SK-N-SH (cell line): ENCODE results near the gene MYORG. TPM values are rescaled to one million over a fixed set of nuclear protein-coding genes. Genes with fewer than 3 reads are reported as not detected.
A peak's percentile ranks its signal among the peaks of the same experiment; 100 is the strongest.

Source experiments
- CTCF ChIA-PET: fragments of 300-600, 350-600 bp; formaldehyde crosslinking; extraction: SDS; loops from one replicate; lab custom pipeline; 2021; lab: Yijun Ruan, JAX
- POLR2A ChIA-PET: fragments of 350-600 bp; sonication (Branson Sonifier 250); formaldehyde crosslinking; extraction: SDS; loops from one replicate; lab custom pipeline; 2020; ENCODE audit warnings: antibody characterized with exemption, inconsistent platforms; lab: Yijun Ruan, JAX
- DNase-seq: peaks from one replicate; pipeline ENCODE4 v3.0.0; 2012
- H2AFZ ChIP-seq: fragments of 200-600 bp; sonication (generic); 2 replicates; pipeline ENCODE4 v1.8.1; 2016; ENCODE audit warnings: antibody characterized with exemption, mild to moderate bottlenecking, low read depth
- H3F3A ChIP-seq: fragments of 200-600 bp; sonication (generic); replicated peaks from 2 replicates; pipeline ENCODE3; 2016; ENCODE audit warnings: antibody characterized with exemption, mild to moderate bottlenecking; ENCODE audit not compliant: insufficient read depth
- H3K27ac ChIP-seq, 2 experiments: fragments of 200-500 bp in 1 of 2; fragments of 200-600 bp in 1 of 2; sonication (Bioruptor generic) in 1 of 2; sonication (generic), shearing (Covaris generic) in 1 of 2; 2 replicates each; pipeline versions ENCODE4 v1.5.1 to v1.6.1; 2014 to 2016; ENCODE audit warnings: low read depth in 2 of 2, inconsistent platforms in 1 of 2, low read length in 1 of 2, mild to moderate bottlenecking in 1 of 2, mixed read lengths in 1 of 2
- H3K27me3 ChIP-seq: fragments of 200-600 bp; sonication (generic), shearing (Covaris generic); 2 replicates; pipeline ENCODE4 v1.6.1; 2016; ENCODE audit warnings: mixed run types; ENCODE audit not compliant: insufficient read depth
- H3K36me3 ChIP-seq, 2 experiments: fragments of 200-500 bp in 1 of 2; fragments of 200-600 bp in 1 of 2; sonication (Bioruptor generic) in 1 of 2; sonication (generic) in 1 of 2; replicated peaks in 1 of 2; 2 replicates each; pipeline versions ENCODE3 to v1.5.1; 2014 to 2016; ENCODE audit warnings: low read length in 1 of 2, mild to moderate bottlenecking in 1 of 2; ENCODE audit not compliant: insufficient read depth in 2 of 2, control insufficient read depth in 1 of 2
- H3K4me1 ChIP-seq, 2 experiments: fragments of 200-500 bp in 1 of 2; fragments of 200-600 bp in 1 of 2; sonication (Bioruptor generic) in 1 of 2; sonication (generic), shearing (Covaris generic) in 1 of 2; 2 replicates each; pipeline versions ENCODE4 v1.5.1 to v1.6.1; 2014 to 2016; ENCODE audit warnings: low read depth in 1 of 2, low read length in 1 of 2, mixed run types in 1 of 2; ENCODE audit not compliant: insufficient read depth in 2 of 2, control insufficient read depth in 1 of 2
- H3K4me2 ChIP-seq: fragments of 200-600 bp; sonication (generic), shearing (Covaris generic); 2 replicates; pipeline ENCODE4 v1.6.1; 2017; ENCODE audit warnings: mixed run types
- H3K4me3 ChIP-seq, 2 experiments: fragments of 200-500 bp in 1 of 2; fragments of 200-600 bp in 1 of 2; sonication (Bioruptor generic) in 1 of 2; sonication (generic), shearing (Covaris generic) in 1 of 2; 2 replicates each; pipeline versions ENCODE4 v1.5.1 to v1.8.1; 2014 to 2016; ENCODE audit warnings: low read depth in 2 of 2, inconsistent platforms in 1 of 2, low read length in 1 of 2, mild to moderate bottlenecking in 1 of 2, mixed read lengths in 1 of 2, moderate library complexity in 1 of 2
- H3K79me2 ChIP-seq: fragments of 200-600 bp; sonication (generic); 2 replicates; pipeline ENCODE4 v1.8.1; 2017; ENCODE audit warnings: mild to moderate bottlenecking; ENCODE audit not compliant: insufficient read depth
- H3K9ac ChIP-seq: fragments of 200-600 bp; sonication (generic); 2 replicates; pipeline ENCODE4 v1.6.1; 2017; ENCODE audit warnings: mixed run types
- H3K9me2 ChIP-seq: fragments of 200-600 bp; sonication (generic); 2 replicates; pipeline ENCODE4 v1.6.1; 2017; ENCODE audit warnings: mixed run types
- H3K9me3 ChIP-seq: fragments of 200-600 bp; sonication (generic); 2 replicates; pipeline ENCODE4 v1.6.1; 2017; ENCODE audit warnings: mixed run types, mild to moderate bottlenecking, moderate library complexity
- H4K20me1 ChIP-seq: fragments of 200-600 bp; sonication (generic); 2 replicates; pipeline ENCODE4 v1.6.1; 2017; ENCODE audit warnings: mild to moderate bottlenecking, mixed run types; ENCODE audit not compliant: insufficient read depth
- ELF1 ChIP-seq: IDR thresholded peaks from 2 replicates; pipeline ENCODE4 v1.4.0; 2012
- EP300 ChIP-seq, 2 experiments: IDR thresholded peaks; 2 replicates each; pipeline versions ENCODE4 v1.4.0 to v1.6.1; 2012; ENCODE audit warnings: borderline replicate concordance in 1 of 2, low read depth in 1 of 2, low read length in 1 of 2
- EZH2phosphoT487 ChIP-seq: fragments of 200-600 bp; sonication (generic); IDR thresholded peaks from 2 replicates; pipeline ENCODE4 v1.6.1; 2017; ENCODE audit warnings: low read depth, mixed run types, mild to moderate bottlenecking, antibody characterized with exemption, moderate library complexity, borderline replicate concordance
- FOXJ3 ChIP-seq: sonication (generic); formaldehyde crosslinking; IDR thresholded peaks from 2 replicates; pipeline ENCODE4 v1.5.1; 2020; ENCODE audit warnings: mild to moderate bottlenecking, missing genetic modification reagents
- FOXM1 ChIP-seq: IDR thresholded peaks from 2 replicates; pipeline ENCODE4 v1.4.0; 2012; ENCODE audit warnings: low read depth, mild to moderate bottlenecking
- GABPA ChIP-seq: IDR thresholded peaks from 2 replicates; pipeline ENCODE4 v1.4.0; 2012; ENCODE audit warnings: low read depth, mild to moderate bottlenecking
- GATA2 ChIP-seq: sonication (generic); formaldehyde crosslinking; IDR thresholded peaks from 2 replicates; pipeline ENCODE4 v1.5.0; 2020; ENCODE audit warnings: mild to moderate bottlenecking, missing genetic modification reagents
- MEF2A ChIP-seq: IDR thresholded peaks from 2 replicates; pipeline ENCODE4 v1.4.0; 2012; ENCODE audit warnings: low read depth, borderline replicate concordance
- NFIC ChIP-seq: IDR thresholded peaks from 2 replicates; pipeline ENCODE4 v1.4.0; 2012; ENCODE audit warnings: borderline replicate concordance
- TAF1 ChIP-seq: IDR thresholded peaks from 2 replicates; pipeline ENCODE4 v1.6.1; 2012; ENCODE audit warnings: low read depth, mild to moderate bottlenecking, low read length, moderate library complexity, borderline replicate concordance
- YY1 ChIP-seq: IDR thresholded peaks from 2 replicates; pipeline ENCODE4 v1.4.0; 2012; ENCODE audit warnings: low read depth, mild to moderate bottlenecking
- WGBS: methylation state at CpG from one replicate; pipeline ENCODE4 v1.1.6; 2017; ENCODE audit warnings: low lambda C conversion rate; 5-methylcytosine and 5-hydroxymethylcytosine counted together
- polyA plus RNA-seq, 3 experiments: library from polyadenylated mRNA; depleted of rRNA; stranded (reverse); fragments of >200 nt; gene quantifications; 2 replicates each; pipeline ENCODE4 v1.2.3, GENCODE V29; 2012

MYORG gene
- polyA plus RNA-seq, 1 of the 3 experiments (the other 2 are of a cell fraction), result 1.1 TPM

GRCh38 chr9:34328987-34329832 is 47.5 kb downstream of the MYORG start, which contains the start of the genes KIF24 and NUDT2 (continued):
- TF ChIP-seq EZH2phosphoT487 (no peak), ELF1 (0 out of 2 replicates have a peak, but pooled peaks have one; percentile 18)

- ChIA-PET POLR2A (no interaction called here), CTCF (interaction anchor here (1.4 kb wide), 1 partner anchor 51 kb away, joined by 5 read pairs; no protein-coding TSS in a partner anchor)
- H2AFZ ChIP-seq, result peak overlapping the region; percentile 90
- H3K27me3 ChIP-seq, result no peaks in the 10 kb centered on the region
- TF ChIP-seq FOXJ3 (CRISPR knock-in tag) (no peak), MEF2A (no peak), FOXM1 (no peak), GABPA (peak; percentile 69), ELF1 (peak; percentile 63), GATA2 (CRISPR knock-in tag) (no peak), EP300 (IDR thresholded peaks at IDR 0.05; ENCODE audit: borderline replicate concordance in 1 of 2, low read depth in 1 of 2, low read length in 1 of 2) (no peak), NFIC (no peak), TAF1 (no peak)
- DNase-seq, result no peak
- peaks cover 6% of the 10 kb centered on the region for H3F3A ChIP-seq
- H3K9me2 ChIP-seq, result no peaks in the 10 kb centered on the region
- no peaks in the 10 kb centered on the region for H3K9me3 ChIP-seq
- peak overlapping the region; percentile 73 to 93 for H3K4me3 ChIP-seq
- H3K27ac ChIP-seq, result peak overlapping the region; percentile 75 to 78
- H3K36me3 ChIP-seq, result no peaks in the 10 kb centered on the region
- peak overlapping the region; percentile 85 for H3K4me2 ChIP-seq
- under 1% methylated on average over 11 of the region's 11 CpGs for WGBS
- H3K4me1 ChIP-seq, result peaks cover 6 to 7% of the 10 kb centered on the region in 2 experiments
- H3K79me2 ChIP-seq, result peaks cover 61% of the 10 kb centered on the region
- H4K20me1 ChIP-seq, result no peaks in the 10 kb centered on the region; the same call in 1 of the 2 replicates
- peak overlapping the region; percentile 78 for H3K9ac ChIP-seq
Measured at GRCh38 chr9:34328500-34328986, 48.2 kb downstream of the MYORG start.

- Histone ChIP-seq H3K27ac (no peak overlapping the region), H3K36me3 (no peaks in the 10 kb centered on the region), H3K79me2 (peaks cover 65% of the 10 kb centered on the region), H3K4me2 (no peak overlapping the region), H3K4me3 (no peak overlapping the region), H4K20me1 (no peaks in the 10 kb centered on the region), H3K9ac (no peak overlapping the region), H3K9me3 (no peaks in the 10 kb centered on the region), H3K27me3 (no peaks in the 10 kb centered on the region), H3F3A (peaks cover 8% of the 10 kb centered on the region), H2AFZ (no peak overlapping the region), H3K4me1 (peaks cover 4 to 7% of the 10 kb centered on the region in 2 experiments; a peak in 3 of 4 replicates), H3K9me2 (no peaks in the 10 kb centered on the region)
- no peak for TF ChIP-seq YY1
- no peak for TF ChIP-seq MEF2A
- no peak for TF ChIP-seq TAF1
- CTCF ChIA-PET, result no interaction called here
- POLR2A ChIA-PET, result no interaction called here
- no peak for DNase-seq
- WGBS, result 80% methylated on average over 1 of the region's 1 CpG
Measured at GRCh38 chr9:34326690-34327089, 50.0 kb downstream of the MYORG start.
